ENCODE data around the gene PEF1. TPM values are rescaled to one million over a fixed set of nuclear protein-coding genes. Genes with fewer than 3 reads are reported as not detected.

The PEF1 gene
- total and polyA plus RNA-seq, 7 donors = 52.9 to 87.4 (median 66.4) TPM

GRCh38 chr1:31623365-31623764 is 21.3 kb downstream of the PEF1 start:
- Histone ChIP-seq H3K36me3 (peaks cover 0 to 7% (median 6%) of the 10 kb centered on the region in 4 donors), H3K4me3 (no peak overlapping the region), H3K27ac (no peak overlapping the region), H3K27me3 (peaks cover 0 to 8% (median 1%) of the 10 kb centered on the region in 3 donors), H3K9me3 (no peaks in the 10 kb centered on the region), H3K4me1 (peaks cover 0 to 26% (median 24%) of the 10 kb centered on the region in 4 donors)
- intact Hi-C loops (cut with DNase I) = no loop called here
- TF ChIP-seq EP300 (IDR thresholded peaks at IDR 0.05) = no peak
- TF ChIP-seq POLR2A (IDR thresholded peaks at IDR 0.05) = no peak
- TF ChIP-seq POLR2AphosphoS5 (IDR thresholded peaks at IDR 0.05) = no peak
- TF ChIP-seq CTCF (IDR thresholded peaks at IDR 0.05) = no peak
- no peak for DNase-seq
- WGBS, 2 donors = 95 to 96% methylated on average over 12 of the region's 12 CpGs

GRCh38 chr1:31621847-31622730 is 22.6 kb downstream of the PEF1 start:
- intact Hi-C loops (cut with DNase I) = no loop called here
- 87 to 88% methylated on average over 15 of the region's 15 CpGs for WGBS, 2 donors

GRCh38 chr1:31621498-31621820 is 23.2 kb downstream of the PEF1 start:
- DNase-seq = no peak
- H3K4me3 ChIP-seq = no peak overlapping the region
- intact Hi-C loops (cut with DNase I) = no loop called here
- H3K36me3 ChIP-seq = no peaks in the 10 kb centered on the region
- H3K4me1 ChIP-seq = peaks cover 0 to 20% (median 16%) of the 10 kb centered on the region in 4 donors
- TF ChIP-seq CTCF (IDR thresholded peaks at IDR 0.05) (no peak), EP300 (IDR thresholded peaks at IDR 0.05) (no peak), POLR2A (IDR thresholded peaks at IDR 0.05) (no peak), POLR2AphosphoS5 (IDR thresholded peaks at IDR 0.05) (no peak)
- H3K27ac ChIP-seq = no peak overlapping the region
- peaks cover 10 to 27% (median 20%) of the 10 kb centered on the region in 3 donors for H3K27me3 ChIP-seq
- WGBS, 2 donors = 94 to 95% methylated on average over 5 of the region's 5 CpGs
- no peaks in the 10 kb centered on the region for H3K9me3 ChIP-seq

More at GRCh38 chr1:31621847-31622730, 22.6 kb downstream of the PEF1 start:
- no peak overlapping the region for H3K4me3 ChIP-seq
- H3K4me1 ChIP-seq = peaks cover 0 to 26% (median 21%) of the 10 kb centered on the region in 4 donors
- no peak for DNase-seq
- TF ChIP-seq CTCF (IDR thresholded peaks at IDR 0.05) = no peak
- TF ChIP-seq POLR2A (IDR thresholded peaks at IDR 0.05) = no peak
- TF ChIP-seq POLR2AphosphoS5 (IDR thresholded peaks at IDR 0.05) = no peak
- TF ChIP-seq EP300 (IDR thresholded peaks at IDR 0.05) = no peak
- peaks cover 9 to 21% (median 14%) of the 10 kb centered on the region in 3 donors for H3K27me3 ChIP-seq
- no peaks in the 10 kb centered on the region for H3K36me3 ChIP-seq
- H3K9me3 ChIP-seq = no peaks in the 10 kb centered on the region
- no peak overlapping the region for H3K27ac ChIP-seq

- H3K4me3 ChIP-seq = no peak overlapping the region
- H3K27ac ChIP-seq = no peak overlapping the region
- H3K4me1 ChIP-seq = peaks cover 0 to 14% (median 11%) of the 10 kb centered on the region in 4 donors
- intact Hi-C loops (cut with DNase I) = no loop called here
- no peaks in the 10 kb centered on the region for H3K9me3 ChIP-seq
- H3K27me3 ChIP-seq = peaks cover 10 to 33% (median 22%) of the 10 kb centered on the region in 3 donors
- TF ChIP-seq POLR2AphosphoS5 (IDR thresholded peaks at IDR 0.05) = no peak
- no peak for TF ChIP-seq EP300 (IDR thresholded peaks at IDR 0.05)
- no peak for TF ChIP-seq CTCF (IDR thresholded peaks at IDR 0.05)
- TF ChIP-seq POLR2A (IDR thresholded peaks at IDR 0.05) = no peak
- 94% methylated on average over 20 of the region's 20 CpGs for WGBS, 2 donors
- H3K36me3 ChIP-seq = no peaks in the 10 kb centered on the region
- DNase-seq = no peak
Measured at GRCh38 chr1:31620631-31621497, 23.8 kb downstream of the PEF1 start.
